SU-DHL-6 (cell line): ENCODE data around the gene DHRS7B.
"Not testable (repeated sequence)": the region's sequence is repeated elsewhere in the genome, so short reads cannot be mapped to it uniquely, and the experiment has no call there.

ENCODE experiments used
- H2AFZ ChIP-seq: fragments of 200-600 bp; sonication (generic); 2 replicates; pipeline ENCODE4 v1.6.1; 2014; ENCODE audit warnings: low read depth, mild to moderate bottlenecking, moderate library complexity, mixed read lengths, antibody characterized with exemption, low read length; ENCODE audit not compliant: severe bottlenecking
- H3F3A ChIP-seq: fragments of 200-600 bp; shearing (Covaris generic); 2 replicates; pipeline ENCODE4 v1.6.0; 2016; ENCODE audit warnings: antibody characterized with exemption, mild to moderate bottlenecking; ENCODE audit not compliant: insufficient read depth
- H3K27ac ChIP-seq: fragments of 200-600 bp; sonication (generic); 2 replicates; pipeline ENCODE4 v1.5.1; 2016; ENCODE audit warnings: low read depth, mild to moderate bottlenecking, low read length, moderate library complexity, mixed read lengths
- H3K27me3 ChIP-seq: fragments of 200-600 bp; sonication (generic), shearing (Covaris generic); 2 replicates; pipeline ENCODE4 v1.6.0; 2014; ENCODE audit warnings: mild to moderate bottlenecking, low read length
- H3K36me3 ChIP-seq: fragments of 200-600 bp; sonication (generic); 2 replicates; pipeline ENCODE4 v1.6.1; 2014; ENCODE audit warnings: mild to moderate bottlenecking, low read length, mixed read lengths
- H3K4me2 ChIP-seq: fragments of 300-600, 200-600 bp; shearing (Covaris generic), sonication (generic); 2 replicates; pipeline ENCODE4 v1.6.0; 2014; ENCODE audit warnings: low read length, low read depth, mild to moderate bottlenecking; ENCODE audit not compliant: poor library complexity, severe bottlenecking
- H3K4me3 ChIP-seq: fragments of 200-600 bp; sonication (generic); 2 replicates; pipeline ENCODE4 v1.5.1; 2014; ENCODE audit warnings: antibody characterized with exemption, low read length, mild to moderate bottlenecking, mixed read lengths; ENCODE audit not compliant: insufficient read depth, poor library complexity, severe bottlenecking
- H3K79me2 ChIP-seq: fragments of 200-600 bp; sonication (generic); 2 replicates; pipeline ENCODE4 v1.6.1; 2014; ENCODE audit warnings: mild to moderate bottlenecking, low read length, moderate library complexity; ENCODE audit not compliant: insufficient read depth
- H3K9ac ChIP-seq: fragments of 200-600 bp; sonication (generic); 2 replicates; pipeline ENCODE4 v1.7.0; 2014; ENCODE audit warnings: mild to moderate bottlenecking, low read length
- H3K9me2 ChIP-seq: fragments of 200-600 bp; sonication (generic); replicated peaks from 2 replicates; pipeline ENCODE4 v1.6.1; 2014; ENCODE audit warnings: low read length; ENCODE audit not compliant: insufficient read depth
- H3K9me3 ChIP-seq: fragments of 200-600 bp; sonication (generic); 2 replicates; pipeline ENCODE4 v1.6.1; 2014; ENCODE audit warnings: low read length, mixed read lengths; ENCODE audit not compliant: insufficient read depth
- H4K20me1 ChIP-seq: fragments of 200-600 bp; sonication (generic); 2 replicates; pipeline ENCODE4 v1.6.1; 2014; ENCODE audit warnings: low read depth, mild to moderate bottlenecking, antibody characterized with exemption, low read length, moderate library complexity, mixed read lengths
- EZH2phosphoT487 ChIP-seq: fragments of 200-600 bp; sonication (generic), shearing (Covaris generic); conservative IDR thresholded peaks from 2 replicates; pipeline ENCODE4 v1.6.1; 2018; ENCODE audit warnings: mild to moderate bottlenecking, antibody characterized with exemption, low read length, moderate library complexity, mixed read lengths
- TF ChIP-seq, protein P1 (sequence below): fragments of 200-600 bp; sonication (generic); IDR thresholded peaks from one replicate; pipeline ENCODE4 v1.5.1; 2017; ENCODE audit warnings: antibody characterized with exemption, mild to moderate bottlenecking, low read length, moderate library complexity; ENCODE audit not compliant: insufficient read depth, poor library complexity, severe bottlenecking

DHRS7B gene

DNA sequence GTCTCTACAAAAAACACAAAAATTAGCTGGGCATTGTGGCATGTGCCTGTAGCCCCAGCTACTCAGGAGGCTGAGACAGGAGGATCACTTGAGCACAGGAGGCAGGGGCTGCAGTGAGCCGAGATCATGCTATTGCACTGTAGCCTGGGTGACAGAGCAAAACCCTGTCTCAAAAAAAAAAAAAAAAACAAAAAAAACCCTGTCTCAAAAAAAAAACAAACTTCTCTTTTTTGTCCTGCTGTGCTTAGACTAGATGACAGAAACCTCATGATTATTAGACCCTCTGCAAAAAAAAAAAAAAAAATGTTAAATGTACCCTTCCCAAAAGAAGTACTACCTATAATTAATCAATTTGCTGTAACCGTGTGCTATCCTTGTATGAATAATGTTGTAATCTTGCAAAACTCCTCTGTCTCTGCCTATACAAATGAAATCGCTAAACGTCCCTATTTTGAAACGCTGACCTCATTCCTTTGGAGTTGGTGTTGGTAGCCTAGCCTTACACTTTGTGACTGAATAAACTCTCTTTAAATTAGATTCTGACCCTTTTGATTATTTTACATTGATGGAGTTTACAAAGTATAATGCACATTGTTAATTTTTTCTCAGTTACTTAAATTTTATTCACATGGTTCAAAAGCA lies 13.6 kb upstream of the DHRS7B start:
- H3K9me2 ChIP-seq, result no peaks in the 10 kb centered on the region
- no peaks in the 10 kb centered on the region for H4K20me1 ChIP-seq
- H2AFZ ChIP-seq, result no peak overlapping the region
- no peak overlapping the region for H3K9ac ChIP-seq
- no peak overlapping the region for H3K4me3 ChIP-seq
- no peaks in the 10 kb centered on the region for H3K9me3 ChIP-seq
- no peak for TF ChIP-seq EZH2phosphoT487
- TF ChIP-seq, protein P1, sequence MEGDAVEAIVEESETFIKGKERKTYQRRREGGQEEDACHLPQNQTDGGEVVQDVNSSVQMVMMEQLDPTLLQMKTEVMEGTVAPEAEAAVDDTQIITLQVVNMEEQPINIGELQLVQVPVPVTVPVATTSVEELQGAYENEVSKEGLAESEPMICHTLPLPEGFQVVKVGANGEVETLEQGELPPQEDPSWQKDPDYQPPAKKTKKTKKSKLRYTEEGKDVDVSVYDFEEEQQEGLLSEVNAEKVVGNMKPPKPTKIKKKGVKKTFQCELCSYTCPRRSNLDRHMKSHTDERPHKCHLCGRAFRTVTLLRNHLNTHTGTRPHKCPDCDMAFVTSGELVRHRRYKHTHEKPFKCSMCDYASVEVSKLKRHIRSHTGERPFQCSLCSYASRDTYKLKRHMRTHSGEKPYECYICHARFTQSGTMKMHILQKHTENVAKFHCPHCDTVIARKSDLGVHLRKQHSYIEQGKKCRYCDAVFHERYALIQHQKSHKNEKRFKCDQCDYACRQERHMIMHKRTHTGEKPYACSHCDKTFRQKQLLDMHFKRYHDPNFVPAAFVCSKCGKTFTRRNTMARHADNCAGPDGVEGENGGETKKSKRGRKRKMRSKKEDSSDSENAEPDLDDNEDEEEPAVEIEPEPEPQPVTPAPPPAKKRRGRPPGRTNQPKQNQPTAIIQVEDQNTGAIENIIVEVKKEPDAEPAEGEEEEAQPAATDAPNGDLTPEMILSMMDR, result no peak
- H3K27ac ChIP-seq, result no peak overlapping the region
- no peak overlapping the region for H3K4me2 ChIP-seq
- H3K27me3 ChIP-seq, result no peaks in the 10 kb centered on the region; the same call in 1 of the 2 replicates
- no peaks in the 10 kb centered on the region for H3K79me2 ChIP-seq
- no peaks in the 10 kb centered on the region for H3K36me3 ChIP-seq
- no peaks in the 10 kb centered on the region for H3F3A ChIP-seq

GRCh38 chr17:21113716-21114115 lies 13.0 kb upstream of the DHRS7B start:
- no peak for TF ChIP-seq EZH2phosphoT487
- TF ChIP-seq, protein P1, result no peak
- H3K36me3 ChIP-seq, result no peaks in the 10 kb centered on the region
- H3K9me3 ChIP-seq, result no peaks in the 10 kb centered on the region
- H2AFZ ChIP-seq, result no peak overlapping the region
- H3K4me3 ChIP-seq, result no peak overlapping the region
- no peak overlapping the region for H3K9ac ChIP-seq
- no peak overlapping the region for H3K27ac ChIP-seq
- no peaks in the 10 kb centered on the region for H3K9me2 ChIP-seq
- H4K20me1 ChIP-seq, result no peaks in the 10 kb centered on the region
- H3K27me3 ChIP-seq, result no peaks in the 10 kb centered on the region; the same call in 1 of the 2 replicates
- no peak overlapping the region for H3K4me2 ChIP-seq
- no peaks in the 10 kb centered on the region for H3K79me2 ChIP-seq
- H3F3A ChIP-seq, result no peaks in the 10 kb centered on the region

GRCh38 chr17:21114791-21115190 lies 12.0 kb upstream of the DHRS7B start:
- H3K79me2 ChIP-seq, H4K20me1 ChIP-seq, H3K36me3 ChIP-seq, H3K4me3 ChIP-seq, H3K9ac ChIP-seq, H3K27me3 ChIP-seq, H3F3A ChIP-seq, H3K9me2 ChIP-seq, H2AFZ ChIP-seq, H3K4me2 ChIP-seq, H3K27ac ChIP-seq, H3K9me3 ChIP-seq: not testable (repeated sequence)

DNA sequence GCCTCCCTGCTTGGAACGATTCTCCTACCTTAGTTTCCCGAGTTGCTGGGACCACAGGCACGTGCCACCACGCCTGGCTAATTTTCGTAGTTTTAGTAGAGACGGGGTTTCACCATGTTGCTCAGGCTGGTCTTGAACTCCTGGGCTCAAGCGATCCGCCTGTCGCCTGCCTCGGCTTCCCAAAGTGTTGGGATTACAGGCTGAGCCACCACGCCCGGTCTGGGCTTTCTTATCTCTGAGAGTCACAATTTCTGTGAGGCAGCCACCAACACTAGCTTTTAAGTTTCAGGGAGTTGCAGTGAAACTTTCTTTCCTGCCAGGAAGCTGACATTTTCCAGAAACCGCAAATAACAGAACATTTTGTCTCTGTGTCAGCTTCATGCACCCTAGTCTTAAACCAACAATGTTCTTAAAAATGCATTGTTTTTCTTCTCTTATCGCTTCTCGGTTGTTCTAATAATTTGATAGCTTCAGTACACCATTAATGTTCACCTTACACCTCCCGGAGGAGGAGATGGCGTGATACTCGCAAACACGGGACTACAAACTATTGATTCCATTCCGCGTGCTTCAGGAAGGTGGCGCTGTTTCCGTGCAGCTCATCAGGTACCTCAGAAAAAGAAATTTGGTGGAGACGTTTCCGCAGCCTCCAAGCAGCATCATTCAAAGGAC lies 7.4 kb upstream of the DHRS7B start:
- Histone ChIP-seq H2AFZ (no peak overlapping the region), H3K79me2 (no peaks in the 10 kb centered on the region), H3F3A (no peaks in the 10 kb centered on the region), H3K4me2 (no peak overlapping the region), H3K27me3 (no peaks in the 10 kb centered on the region; the same call in 1 of the 2 replicates), H3K36me3 (no peaks in the 10 kb centered on the region), H3K27ac (no peak overlapping the region), H3K9me3 (no peaks in the 10 kb centered on the region), H3K9me2 (no peaks in the 10 kb centered on the region), H4K20me1 (no peaks in the 10 kb centered on the region), H3K4me3 (no peak overlapping the region), H3K9ac (no peak overlapping the region)
- TF ChIP-seq EZH2phosphoT487, result no peak
- TF ChIP-seq, protein P1, result peak; percentile 90
